HK-2 (cell line): Measurements from ENCODE around the gene RASGRF1.
"Not testable (repeated sequence)": the region's sequence is repeated elsewhere in the genome, so short reads cannot be mapped to it uniquely, and the experiment has no call there.

Experiments
- DNase-seq: peaks from one replicate; pipeline ENCODE4 v3.0.0-alpha.2; 2018; ENCODE audit not compliant: unreplicated experiment

RASGRF1 gene

GRCh38 chr15:79009379-79009778 lies 81.2 kb downstream of the RASGRF1 start:
- no peak for DNase-seq

- DNase-seq, result no peak
Measured at GRCh38 chr15:79008659-79009058, 81.9 kb downstream of the RASGRF1 start.

GRCh38 chr15:79007066-79007465 lies 83.5 kb downstream of the RASGRF1 start:
- DNase-seq, result no peak

- no peak for DNase-seq
Measured at GRCh38 chr15:79006071-79006470, 84.5 kb downstream of the RASGRF1 start.

GRCh38 chr15:79004336-79004735 lies 86.2 kb downstream of the RASGRF1 start:
- DNase-seq, result peak; percentile 46

- no peak for DNase-seq
Measured at GRCh38 chr15:79003896-79004295, 86.7 kb downstream of the RASGRF1 start.

- DNase-seq, result no peak
Measured at GRCh38 chr15:79003301-79003700, 87.3 kb downstream of the RASGRF1 start.

- DNase-seq, result no peak
Measured at GRCh38 chr15:79002581-79002980, 88.0 kb downstream of the RASGRF1 start.

- no peak for DNase-seq
Measured at GRCh38 chr15:78999636-79000035, 90.9 kb downstream of the RASGRF1 start.

GRCh38 chr15:78998526-78998925 lies 92.1 kb downstream of the RASGRF1 start:
- no peak for DNase-seq

- no peak for DNase-seq
Measured at GRCh38 chr15:78997981-78998499, 92.5 kb downstream of the RASGRF1 start.

GRCh38 chr15:78996894-78997275 lies 93.7 kb downstream of the RASGRF1 start:
- DNase-seq, result peak; percentile 64

GRCh38 chr15:78995921-78996893 lies 94.4 kb downstream of the RASGRF1 start:
- no peak for DNase-seq

- not testable (repeated sequence) for DNase-seq
Measured at GRCh38 chr15:78995161-78995560, 95.4 kb downstream of the RASGRF1 start.

GRCh38 chr15:78993931-78994530 lies 96.5 kb downstream of the RASGRF1 start:
- no peak for DNase-seq

GRCh38 chr15:78993257-78993930 lies 97.2 kb downstream of the RASGRF1 start:
- DNase-seq, result no peak

- DNase-seq, result no peak
Measured at GRCh38 chr15:78992416-78993256, 97.9 kb downstream of the RASGRF1 start.

- DNase-seq, result no peak
Measured at GRCh38 chr15:78991879-78992278, 98.7 kb downstream of the RASGRF1 start.

GRCh38 chr15:78991476-78991875 lies 99.1 kb downstream of the RASGRF1 start:
- no peak for DNase-seq

GRCh38 chr15:78990278-78990677 lies 100.3 kb downstream of the RASGRF1 start:
- no peak for DNase-seq

GRCh38 chr15:78989701-78990240 lies 100.8 kb downstream of the RASGRF1 start:
- DNase-seq, result no peak
